Neural cell (in vitro differentiated cells): ENCODE results near the gene MKRN1. TPM values are rescaled to one million over a fixed set of nuclear protein-coding genes. Genes with fewer than 3 reads are reported as not detected.

ENCODE experiments used
- H2AFZ ChIP-seq: fragments of 200-600, 300-800 bp; sonication (generic), shearing (Covaris generic); 2 replicates; pipeline ENCODE4 v1.6.0; 2014; ENCODE audit warnings: low read depth, mild to moderate bottlenecking, antibody characterized with exemption, low read length, moderate library complexity
- H3F3A ChIP-seq: fragments of 200-600 bp; shearing (Covaris generic); 2 replicates; pipeline ENCODE4 v1.6.1; 2016; ENCODE audit warnings: mild to moderate bottlenecking, moderate library complexity, mixed read lengths, antibody characterized with exemption, low read length; ENCODE audit not compliant: insufficient read depth, poor library complexity, severe bottlenecking
- H3K27ac ChIP-seq: fragments of 200-600, 300-800 bp; sonication (generic), shearing (Covaris generic); 2 replicates; pipeline ENCODE4 v1.5.1; 2014; ENCODE audit warnings: mild to moderate bottlenecking, low read length, moderate library complexity
- H3K27me3 ChIP-seq: fragments of 300-800, 200-600 bp; sonication (generic), shearing (Covaris generic); 2 replicates; pipeline ENCODE4 v1.6.0; 2014; ENCODE audit warnings: mild to moderate bottlenecking, low read depth, low read length, moderate library complexity; ENCODE audit not compliant: insufficient read depth
- H3K36me3 ChIP-seq: fragments of 300-800, 200-600 bp; sonication (generic), shearing (Covaris generic); 2 replicates; pipeline ENCODE4 v1.5.1; 2014; ENCODE audit warnings: mild to moderate bottlenecking, antibody characterized with exemption, low read length, moderate library complexity; ENCODE audit not compliant: insufficient read depth
- H3K4me2 ChIP-seq: fragments of 300-800, 200-600 bp; sonication (generic), shearing (Covaris generic); 2 replicates; pipeline ENCODE4 v1.6.0; 2014; ENCODE audit warnings: mild to moderate bottlenecking, low read length
- H3K4me3 ChIP-seq: fragments of 300-800, 200-600 bp; sonication (generic), shearing (Covaris generic); 2 replicates; pipeline ENCODE4 v1.5.1; 2014; ENCODE audit warnings: mild to moderate bottlenecking, low read length, moderate library complexity
- H3K79me2 ChIP-seq: fragments of 200-600 bp; shearing (Covaris generic); replicated peaks from 2 replicates; pipeline ENCODE4 v1.6.0; 2014; ENCODE audit warnings: mild to moderate bottlenecking, low read length, moderate library complexity; ENCODE audit not compliant: insufficient read depth
- H3K9ac ChIP-seq: fragments of 300-800, 200-600 bp; sonication (generic), shearing (Covaris generic); 2 replicates; pipeline ENCODE4 v1.6.1; 2016; ENCODE audit warnings: mild to moderate bottlenecking, low read length, mixed read lengths
- H3K9me2 ChIP-seq: fragments of 200-600 bp; shearing (Covaris generic); 2 replicates; pipeline ENCODE4 v1.6.1; 2016; ENCODE audit warnings: mild to moderate bottlenecking, low read length, mixed read lengths; ENCODE audit not compliant: insufficient read depth
- H3K9me3 ChIP-seq: fragments of 200-600, 300-800 bp; sonication (generic), shearing (Covaris generic); 2 replicates; pipeline ENCODE4 v1.6.1; 2016; ENCODE audit warnings: mild to moderate bottlenecking, mixed run types, low read length, moderate library complexity, mixed read lengths
- H4K20me1 ChIP-seq: fragments of 200-600 bp; shearing (Covaris generic); 2 replicates; pipeline ENCODE4 v1.6.1; 2016; ENCODE audit warnings: mild to moderate bottlenecking, mixed run types; ENCODE audit not compliant: insufficient read depth
- EP300 ChIP-seq: fragments of 450-650 bp; conservative IDR thresholded peaks from 2 replicates; pipeline ENCODE4 v1.6.1; 2014; ENCODE audit warnings: antibody characterized with exemption, mild to moderate bottlenecking, moderate library complexity; ENCODE audit not compliant: poor library complexity, severe bottlenecking
- EZH2 ChIP-seq: fragments of 200-600, 300-800 bp; shearing (Covaris generic), sonication (generic); IDR thresholded peaks from 2 replicates; pipeline ENCODE4 v1.6.1; 2014; ENCODE audit warnings: antibody characterized with exemption, low read length, borderline replicate concordance, mild to moderate bottlenecking; ENCODE audit not compliant: insufficient read depth, poor library complexity, severe bottlenecking
- MXI1 ChIP-seq: fragments of 450-650 bp; conservative IDR thresholded peaks from 2 replicates; pipeline ENCODE4 v1.6.1; 2014; ENCODE audit warnings: antibody characterized with exemption, mild to moderate bottlenecking; ENCODE audit not compliant: poor library complexity, severe bottlenecking
- POLR2AphosphoS5 ChIP-seq: IDR thresholded peaks from 2 replicates; pipeline ENCODE4 v1.6.1; 2012
- RAD21 ChIP-seq: fragments of 450-650 bp; conservative IDR thresholded peaks from 2 replicates; pipeline ENCODE4 v1.6.1; 2014; ENCODE audit warnings: antibody characterized with exemption, mild to moderate bottlenecking, moderate library complexity
- SMC3 ChIP-seq: fragments of 450-650 bp; conservative IDR thresholded peaks from 2 replicates; pipeline ENCODE4 v1.6.1; 2014; ENCODE audit warnings: antibody characterized with exemption, mild to moderate bottlenecking, moderate library complexity; ENCODE audit not compliant: poor library complexity
- TAF1 ChIP-seq: IDR thresholded peaks from 2 replicates; pipeline ENCODE4 v1.6.1; 2012; ENCODE audit warnings: low read depth
- polyA plus RNA-seq: library from polyadenylated mRNA; depleted of rRNA; stranded (reverse); fragments of >200 nt; gene quantifications from 2 replicates; pipeline ENCODE4 v1.2.3, GENCODE V29; 2014
- TF ChIP-seq, protein P1 (sequence below): fragments of 450-650 bp; IDR thresholded peaks from 2 replicates; pipeline ENCODE4 v1.5.1; 2014; ENCODE audit warnings: antibody characterized with exemption, mild to moderate bottlenecking, moderate library complexity; ENCODE audit not compliant: poor library complexity, severe bottlenecking
- TF ChIP-seq, protein P2 (sequence below): IDR thresholded peaks from 2 replicates; pipeline ENCODE4 v1.6.1; 2012; ENCODE audit warnings: borderline replicate concordance

Gene MKRN1
- polyA plus RNA-seq, 1 donor from 2014 or later = 251 TPM

DNA sequence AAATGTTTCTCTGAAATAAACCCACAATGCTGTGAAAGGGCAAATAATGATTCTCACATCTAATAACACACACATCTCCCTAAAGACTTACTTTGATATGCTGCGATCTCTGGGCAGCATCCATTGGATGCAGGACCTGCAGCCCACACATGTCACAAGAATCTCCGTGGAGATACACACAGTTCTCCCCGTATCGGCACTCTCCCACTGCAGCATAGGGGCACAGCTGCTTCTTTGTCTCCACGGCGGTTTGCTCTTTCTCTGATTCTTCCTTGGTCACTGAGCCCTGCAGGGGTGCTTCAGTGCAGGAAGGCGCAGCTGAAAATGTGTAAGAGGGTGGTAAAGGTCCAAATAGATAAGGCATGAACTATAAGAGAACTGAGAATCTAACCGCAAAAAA lies 20.4 kb downstream of the MKRN1 start:
- H3K9ac ChIP-seq = no peak overlapping the region
- H3K36me3 ChIP-seq = peaks cover 9% of the 10 kb centered on the region
- TF ChIP-seq RAD21 (no peak), TAF1 (no peak), SMC3 (no peak), EP300 (no peak)
- TF ChIP-seq, protein P1, sequence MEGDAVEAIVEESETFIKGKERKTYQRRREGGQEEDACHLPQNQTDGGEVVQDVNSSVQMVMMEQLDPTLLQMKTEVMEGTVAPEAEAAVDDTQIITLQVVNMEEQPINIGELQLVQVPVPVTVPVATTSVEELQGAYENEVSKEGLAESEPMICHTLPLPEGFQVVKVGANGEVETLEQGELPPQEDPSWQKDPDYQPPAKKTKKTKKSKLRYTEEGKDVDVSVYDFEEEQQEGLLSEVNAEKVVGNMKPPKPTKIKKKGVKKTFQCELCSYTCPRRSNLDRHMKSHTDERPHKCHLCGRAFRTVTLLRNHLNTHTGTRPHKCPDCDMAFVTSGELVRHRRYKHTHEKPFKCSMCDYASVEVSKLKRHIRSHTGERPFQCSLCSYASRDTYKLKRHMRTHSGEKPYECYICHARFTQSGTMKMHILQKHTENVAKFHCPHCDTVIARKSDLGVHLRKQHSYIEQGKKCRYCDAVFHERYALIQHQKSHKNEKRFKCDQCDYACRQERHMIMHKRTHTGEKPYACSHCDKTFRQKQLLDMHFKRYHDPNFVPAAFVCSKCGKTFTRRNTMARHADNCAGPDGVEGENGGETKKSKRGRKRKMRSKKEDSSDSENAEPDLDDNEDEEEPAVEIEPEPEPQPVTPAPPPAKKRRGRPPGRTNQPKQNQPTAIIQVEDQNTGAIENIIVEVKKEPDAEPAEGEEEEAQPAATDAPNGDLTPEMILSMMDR = no peak
- no peaks in the 10 kb centered on the region for H3K9me3 ChIP-seq
- H2AFZ ChIP-seq = no peak overlapping the region
- no peaks in the 10 kb centered on the region for H3K79me2 ChIP-seq
- H4K20me1 ChIP-seq = no peaks in the 10 kb centered on the region
- no peak overlapping the region for H3K4me2 ChIP-seq
- no peaks in the 10 kb centered on the region for H3K9me2 ChIP-seq
- H3K27ac ChIP-seq = no peak overlapping the region
- no peak overlapping the region for H3K4me3 ChIP-seq
- no peaks in the 10 kb centered on the region for H3K27me3 ChIP-seq
- no peaks in the 10 kb centered on the region for H3F3A ChIP-seq

DNA sequence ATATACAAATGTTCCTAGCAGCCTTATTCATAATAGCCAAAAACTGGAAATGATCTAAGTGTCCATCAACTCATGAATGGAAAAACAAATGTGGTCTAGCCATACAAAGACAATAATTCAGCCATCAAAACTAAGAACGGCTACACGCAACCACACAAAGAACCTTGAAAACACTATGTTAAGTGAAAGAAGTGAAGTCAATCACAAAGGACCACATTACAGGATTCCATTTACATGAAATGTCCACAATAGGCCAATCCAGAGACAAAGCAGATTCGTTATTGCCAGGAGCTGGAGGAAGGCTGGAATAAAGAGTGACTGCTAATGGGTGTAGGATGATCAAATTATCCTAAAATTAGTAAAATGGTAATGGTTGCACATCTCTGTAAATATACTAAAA lies 21.1 kb downstream of the MKRN1 start:
- no peak for TF ChIP-seq POLR2AphosphoS5
- TF ChIP-seq, protein P2, sequence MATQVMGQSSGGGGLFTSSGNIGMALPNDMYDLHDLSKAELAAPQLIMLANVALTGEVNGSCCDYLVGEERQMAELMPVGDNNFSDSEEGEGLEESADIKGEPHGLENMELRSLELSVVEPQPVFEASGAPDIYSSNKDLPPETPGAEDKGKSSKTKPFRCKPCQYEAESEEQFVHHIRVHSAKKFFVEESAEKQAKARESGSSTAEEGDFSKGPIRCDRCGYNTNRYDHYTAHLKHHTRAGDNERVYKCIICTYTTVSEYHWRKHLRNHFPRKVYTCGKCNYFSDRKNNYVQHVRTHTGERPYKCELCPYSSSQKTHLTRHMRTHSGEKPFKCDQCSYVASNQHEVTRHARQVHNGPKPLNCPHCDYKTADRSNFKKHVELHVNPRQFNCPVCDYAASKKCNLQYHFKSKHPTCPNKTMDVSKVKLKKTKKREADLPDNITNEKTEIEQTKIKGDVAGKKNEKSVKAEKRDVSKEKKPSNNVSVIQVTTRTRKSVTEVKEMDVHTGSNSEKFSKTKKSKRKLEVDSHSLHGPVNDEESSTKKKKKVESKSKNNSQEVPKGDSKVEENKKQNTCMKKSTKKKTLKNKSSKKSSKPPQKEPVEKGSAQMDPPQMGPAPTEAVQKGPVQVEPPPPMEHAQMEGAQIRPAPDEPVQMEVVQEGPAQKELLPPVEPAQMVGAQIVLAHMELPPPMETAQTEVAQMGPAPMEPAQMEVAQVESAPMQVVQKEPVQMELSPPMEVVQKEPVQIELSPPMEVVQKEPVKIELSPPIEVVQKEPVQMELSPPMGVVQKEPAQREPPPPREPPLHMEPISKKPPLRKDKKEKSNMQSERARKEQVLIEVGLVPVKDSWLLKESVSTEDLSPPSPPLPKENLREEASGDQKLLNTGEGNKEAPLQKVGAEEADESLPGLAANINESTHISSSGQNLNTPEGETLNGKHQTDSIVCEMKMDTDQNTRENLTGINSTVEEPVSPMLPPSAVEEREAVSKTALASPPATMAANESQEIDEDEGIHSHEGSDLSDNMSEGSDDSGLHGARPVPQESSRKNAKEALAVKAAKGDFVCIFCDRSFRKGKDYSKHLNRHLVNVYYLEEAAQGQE = no peak
- TF ChIP-seq, protein P1 = no peak
- TF ChIP-seq EZH2 = no peak
- no peak for TF ChIP-seq RAD21
- TF ChIP-seq EP300 = no peak
- TF ChIP-seq TAF1 = no peak
- no peak for TF ChIP-seq MXI1
- no peak for TF ChIP-seq SMC3
- H3K4me2 ChIP-seq = no peak overlapping the region
- no peak overlapping the region for H3K27ac ChIP-seq
- no peak overlapping the region for H2AFZ ChIP-seq
- peaks cover 9% of the 10 kb centered on the region for H3K36me3 ChIP-seq
- no peaks in the 10 kb centered on the region for H3K79me2 ChIP-seq
- H3K9ac ChIP-seq = no peak overlapping the region
- H3K4me3 ChIP-seq = no peak overlapping the region
- H4K20me1 ChIP-seq = no peaks in the 10 kb centered on the region
- no peaks in the 10 kb centered on the region for H3F3A ChIP-seq
- H3K27me3 ChIP-seq = no peaks in the 10 kb centered on the region
- no peaks in the 10 kb centered on the region for H3K9me2 ChIP-seq
- no peaks in the 10 kb centered on the region for H3K9me3 ChIP-seq
